ENCODE measurements around the gene PLIN1.

The PLIN1 gene

GRCh38 chr15:89685995-89686394 is 6.8 kb upstream of the PLIN1 start:
- Mint-ChIP-seq H3K27me3 (no peaks in the 10 kb centered on the region), H3K9me3 (no peaks in the 10 kb centered on the region), H3K4me3 (no peak overlapping the region), H3K27ac (no peak overlapping the region), H3K4me1 (ENCODE audit: low read depth) (peaks cover 11% of the 10 kb centered on the region), H3K36me3 (ENCODE audit: low read depth) (peaks cover 17% of the 10 kb centered on the region)
- intact Hi-C loops (cut with micrococcal nuclease), result no loop called here

DNA sequence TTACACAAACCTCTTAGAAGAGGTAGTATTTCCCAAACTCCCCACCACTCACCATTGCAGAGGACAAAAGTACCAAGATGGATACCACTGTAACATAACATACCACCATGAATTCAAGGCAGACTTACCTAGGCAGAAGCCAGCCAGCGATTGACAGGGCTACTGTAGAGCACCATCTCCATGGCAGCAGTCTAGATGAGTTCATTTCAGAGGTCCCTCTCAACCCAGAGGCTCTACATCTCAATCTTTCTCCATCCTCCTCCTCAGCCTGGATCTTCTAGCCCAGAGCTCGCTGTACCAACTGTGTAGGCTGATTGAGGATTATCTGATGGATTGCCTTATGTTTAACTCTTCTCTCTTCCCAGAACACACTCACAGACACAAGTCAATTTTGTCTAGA is 2.0 kb upstream of the PLIN1 start:
- H3K9me3 Mint-ChIP-seq, result no peaks in the 10 kb centered on the region
- H3K4me3 Mint-ChIP-seq, result no peak overlapping the region
- no peaks in the 10 kb centered on the region for H3K4me1 Mint-ChIP-seq (ENCODE audit: low read depth)
- peaks cover 7% of the 10 kb centered on the region for H3K36me3 Mint-ChIP-seq (ENCODE audit: low read depth)
- intact Hi-C loops (cut with micrococcal nuclease), result no loop called here
- H3K27ac Mint-ChIP-seq, result no peak overlapping the region
- H3K27me3 Mint-ChIP-seq, result peaks cover 1% of the 10 kb centered on the region

- H3K9me3 Mint-ChIP-seq, result no peaks in the 10 kb centered on the region
- no peak overlapping the region for H3K4me3 Mint-ChIP-seq
- H3K27me3 Mint-ChIP-seq, result peaks cover 1% of the 10 kb centered on the region
- no peak overlapping the region for H3K27ac Mint-ChIP-seq
- H3K36me3 Mint-ChIP-seq (ENCODE audit: low read depth), result peaks cover 3% of the 10 kb centered on the region
- intact Hi-C loops (cut with micrococcal nuclease), result no loop called here
- H3K4me1 Mint-ChIP-seq (ENCODE audit: low read depth), result no peaks in the 10 kb centered on the region
Observed at GRCh38 chr15:89680282-89680873, 1.2 kb upstream of the PLIN1 start.

GRCh38 chr15:89677381-89677780 is 1.8 kb downstream of the PLIN1 start:
- H3K4me3 Mint-ChIP-seq, result no peak overlapping the region
- no peaks in the 10 kb centered on the region for H3K36me3 Mint-ChIP-seq (ENCODE audit: low read depth)
- H3K27me3 Mint-ChIP-seq, result peaks cover 3% of the 10 kb centered on the region
- H3K4me1 Mint-ChIP-seq (ENCODE audit: low read depth), result no peaks in the 10 kb centered on the region
- no peak overlapping the region for H3K27ac Mint-ChIP-seq
- H3K9me3 Mint-ChIP-seq, result no peaks in the 10 kb centered on the region
- intact Hi-C loops (cut with micrococcal nuclease), result no loop called here

GRCh38 chr15:89675606-89676005 is 3.6 kb downstream of the PLIN1 start:
- Mint-ChIP-seq H3K4me1 (ENCODE audit: low read depth) (no peaks in the 10 kb centered on the region), H3K9me3 (no peaks in the 10 kb centered on the region), H3K27me3 (peaks cover 3% of the 10 kb centered on the region), H3K36me3 (ENCODE audit: low read depth) (no peaks in the 10 kb centered on the region), H3K27ac (no peak overlapping the region), H3K4me3 (no peak overlapping the region)
- intact Hi-C loops (cut with micrococcal nuclease), result no loop called here

GRCh38 chr15:89674526-89674925 is 4.6 kb downstream of the PLIN1 start:
- H3K4me1 Mint-ChIP-seq (ENCODE audit: low read depth), result no peaks in the 10 kb centered on the region
- H3K4me3 Mint-ChIP-seq, result no peak overlapping the region
- no peaks in the 10 kb centered on the region for H3K9me3 Mint-ChIP-seq
- H3K27ac Mint-ChIP-seq, result no peak overlapping the region
- peaks cover 3% of the 10 kb centered on the region for H3K27me3 Mint-ChIP-seq
- no peaks in the 10 kb centered on the region for H3K36me3 Mint-ChIP-seq (ENCODE audit: low read depth)
- intact Hi-C loops (cut with micrococcal nuclease), result no loop called here

GRCh38 chr15:89673165-89673512 is 6.0 kb downstream of the PLIN1 start:
- intact Hi-C loops (cut with micrococcal nuclease), result no loop called here
- Mint-ChIP-seq H3K27me3 (peaks cover 2% of the 10 kb centered on the region), H3K4me1 (ENCODE audit: low read depth) (no peaks in the 10 kb centered on the region), H3K9me3 (no peaks in the 10 kb centered on the region), H3K27ac (no peak overlapping the region), H3K36me3 (ENCODE audit: low read depth) (no peaks in the 10 kb centered on the region), H3K4me3 (no peak overlapping the region)

GRCh38 chr15:89672221-89673164 is 6.7 kb downstream of the PLIN1 start:
- Mint-ChIP-seq H3K27me3 (peaks cover 4% of the 10 kb centered on the region), H3K36me3 (ENCODE audit: low read depth) (no peaks in the 10 kb centered on the region), H3K9me3 (no peaks in the 10 kb centered on the region), H3K4me3 (no peak overlapping the region), H3K4me1 (ENCODE audit: low read depth) (no peaks in the 10 kb centered on the region), H3K27ac (no peak overlapping the region)
- intact Hi-C loops (cut with micrococcal nuclease), result no loop called here

DNA sequence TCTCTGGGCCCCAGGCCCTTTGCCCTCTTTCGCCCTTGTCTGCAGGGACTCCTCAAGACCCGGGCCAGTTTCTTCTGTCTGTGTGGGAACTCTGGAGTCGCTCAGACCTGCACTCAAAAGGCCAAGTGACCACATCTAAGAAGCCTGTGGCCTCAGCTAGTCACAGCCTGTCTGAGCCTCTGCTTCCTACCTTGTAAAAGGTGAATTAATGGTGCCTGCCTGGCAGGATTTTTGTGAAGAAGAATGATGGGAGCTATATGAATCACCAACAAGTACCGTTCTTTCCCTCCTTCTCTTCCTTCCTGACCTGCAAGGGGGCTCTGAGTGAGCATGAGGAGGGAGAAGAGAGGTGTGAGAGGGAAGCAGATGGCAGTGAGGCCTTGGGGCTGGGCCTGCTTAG is 7.5 kb downstream of the PLIN1 start:
- Mint-ChIP-seq H3K27ac (no peak overlapping the region), H3K9me3 (no peaks in the 10 kb centered on the region), H3K36me3 (ENCODE audit: low read depth) (no peaks in the 10 kb centered on the region), H3K4me3 (no peak overlapping the region), H3K4me1 (ENCODE audit: low read depth) (no peaks in the 10 kb centered on the region), H3K27me3 (peaks cover 5% of the 10 kb centered on the region)
- intact Hi-C loops (cut with micrococcal nuclease), result no loop called here

GRCh38 chr15:89670971-89671560 is 8.1 kb downstream of the PLIN1 start:
- intact Hi-C loops (cut with micrococcal nuclease), result no loop called here
- H3K4me1 Mint-ChIP-seq (ENCODE audit: low read depth), result no peaks in the 10 kb centered on the region
- peaks cover 11% of the 10 kb centered on the region for H3K27me3 Mint-ChIP-seq
- H3K9me3 Mint-ChIP-seq, result no peaks in the 10 kb centered on the region
- H3K36me3 Mint-ChIP-seq (ENCODE audit: low read depth), result no peaks in the 10 kb centered on the region
- no peak overlapping the region for H3K27ac Mint-ChIP-seq
- H3K4me3 Mint-ChIP-seq, result no peak overlapping the region

- no peak overlapping the region for H3K27ac Mint-ChIP-seq
- intact Hi-C loops (cut with micrococcal nuclease), result no loop called here
- H3K9me3 Mint-ChIP-seq, result no peaks in the 10 kb centered on the region
- peaks cover 1% of the 10 kb centered on the region for H3K4me1 Mint-ChIP-seq (ENCODE audit: low read depth)
- H3K4me3 Mint-ChIP-seq, result no peak overlapping the region
- no peaks in the 10 kb centered on the region for H3K36me3 Mint-ChIP-seq (ENCODE audit: low read depth)
- H3K27me3 Mint-ChIP-seq, result peaks cover 16% of the 10 kb centered on the region
Observed at GRCh38 chr15:89669941-89670340, 9.2 kb downstream of the PLIN1 start.

GRCh38 chr15:89669309-89669865 is 9.8 kb downstream of the PLIN1 start:
- Mint-ChIP-seq H3K27ac (no peak overlapping the region), H3K27me3 (peaks cover 22% of the 10 kb centered on the region), H3K4me1 (ENCODE audit: low read depth) (peaks cover 4% of the 10 kb centered on the region), H3K36me3 (ENCODE audit: low read depth) (no peaks in the 10 kb centered on the region), H3K4me3 (no peak overlapping the region), H3K9me3 (no peaks in the 10 kb centered on the region)
- intact Hi-C loops (cut with micrococcal nuclease), result no loop called here

DNA sequence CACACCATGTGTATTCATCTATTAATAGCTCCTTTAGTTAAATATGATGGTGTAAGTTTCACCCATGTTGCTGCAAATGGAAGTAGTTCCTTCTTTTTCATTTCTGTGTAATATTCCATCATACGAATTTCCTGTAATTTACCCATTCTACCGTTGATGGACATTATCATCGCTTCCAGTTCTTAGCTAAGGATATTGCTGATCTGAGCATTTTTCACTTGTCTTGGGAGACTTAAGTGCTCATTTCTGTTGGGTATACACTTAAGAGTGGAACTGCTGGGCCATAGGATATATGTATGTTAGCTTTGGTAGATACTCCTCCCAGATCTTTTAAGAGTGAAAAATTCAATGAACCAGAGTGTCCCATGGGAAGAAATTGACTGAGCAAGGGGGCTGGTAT is 11.0 kb downstream of the PLIN1 start:
- Mint-ChIP-seq H3K27ac (no peak overlapping the region), H3K27me3 (peaks cover 23% of the 10 kb centered on the region), H3K9me3 (no peaks in the 10 kb centered on the region), H3K4me3 (no peak overlapping the region), H3K4me1 (ENCODE audit: low read depth) (peaks cover 4% of the 10 kb centered on the region), H3K36me3 (ENCODE audit: low read depth) (no peaks in the 10 kb centered on the region)
- intact Hi-C loops (cut with micrococcal nuclease), result no loop called here

DNA sequence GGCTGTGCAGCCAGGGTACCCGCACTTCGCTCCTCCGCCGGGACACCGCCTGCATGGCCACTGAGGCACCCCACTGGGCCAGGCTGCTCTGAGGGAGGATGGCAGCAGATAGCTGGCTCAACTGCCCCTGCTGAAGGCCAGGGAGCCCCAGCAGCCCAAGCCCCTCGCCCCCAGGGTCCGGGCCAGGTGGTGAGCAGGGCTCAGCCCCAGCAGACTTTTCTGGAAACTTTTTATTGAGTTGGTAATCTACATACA is 11.5 kb downstream of the PLIN1 start:
- peaks cover 9% of the 10 kb centered on the region for H3K4me1 Mint-ChIP-seq (ENCODE audit: low read depth)
- H3K27ac Mint-ChIP-seq, result no peak overlapping the region
- H3K9me3 Mint-ChIP-seq, result no peaks in the 10 kb centered on the region
- no peaks in the 10 kb centered on the region for H3K36me3 Mint-ChIP-seq (ENCODE audit: low read depth)
- H3K27me3 Mint-ChIP-seq, result peaks cover 23% of the 10 kb centered on the region
- intact Hi-C loops (cut with micrococcal nuclease), result no loop called here
- H3K4me3 Mint-ChIP-seq, result no peak overlapping the region

All from dendritic cell treated with granulocyte-macrophage colony-stimulating factor and Interleukin-4, amounts not matched to agents 40 ng/mL and 50 ng/mL, for 4 days (primary cell).